ENCODE results near the gene MYADML2.
A peak's percentile ranks its signal among the peaks of the same experiment; 100 is the strongest.

The MYADML2 gene

GRCh38 chr17:81898029-81898866 lies 48.8 kb downstream of the MYADML2 start:
- H3K9me3 Mint-ChIP-seq = no peaks in the 10 kb centered on the region
- no peak overlapping the region for H3K4me3 Mint-ChIP-seq
- peaks cover 14% of the 10 kb centered on the region for H3K4me1 Mint-ChIP-seq
- no peak for ATAC-seq
- H3K36me3 Mint-ChIP-seq = peaks cover 41% of the 10 kb centered on the region
- peaks cover 14% of the 10 kb centered on the region for H3K27me3 Mint-ChIP-seq
- no peak overlapping the region for H3K27ac Mint-ChIP-seq

GRCh38 chr17:81895400-81895799 lies 51.6 kb downstream of the MYADML2 start:
- no peak overlapping the region for H3K27ac Mint-ChIP-seq
- H3K27me3 Mint-ChIP-seq = peaks cover 1% of the 10 kb centered on the region
- ATAC-seq = no peak
- H3K9me3 Mint-ChIP-seq = no peaks in the 10 kb centered on the region
- H3K4me1 Mint-ChIP-seq = peaks cover 8% of the 10 kb centered on the region
- peaks cover 31% of the 10 kb centered on the region for H3K36me3 Mint-ChIP-seq
- H3K4me3 Mint-ChIP-seq = no peak overlapping the region

DNA sequence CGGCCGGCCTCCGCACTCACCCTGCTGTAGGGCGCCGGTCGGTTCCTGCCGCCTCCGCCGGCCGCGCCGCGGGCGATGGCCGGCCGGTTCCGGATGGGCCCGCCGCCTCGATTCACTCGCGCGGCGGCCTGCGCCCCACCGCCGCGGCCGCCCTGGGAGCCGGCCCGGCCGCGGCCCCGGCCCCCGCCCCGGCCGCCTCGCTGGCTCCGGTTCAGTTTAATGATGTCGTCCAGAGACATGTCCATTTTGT lies 55.8 kb downstream of the MYADML2 start:
- H3K9me3 Mint-ChIP-seq = no peaks in the 10 kb centered on the region
- H3K36me3 Mint-ChIP-seq = peaks cover 36% of the 10 kb centered on the region
- peak overlapping the region; percentile 91 for H3K4me3 Mint-ChIP-seq
- H3K27ac Mint-ChIP-seq = peak overlapping the region; percentile 88
- H3K4me1 Mint-ChIP-seq = peaks cover 31% of the 10 kb centered on the region
- ATAC-seq = peak; percentile 28
- H3K27me3 Mint-ChIP-seq = no peaks in the 10 kb centered on the region

- peaks cover 38% of the 10 kb centered on the region for H3K36me3 Mint-ChIP-seq
- H3K4me3 Mint-ChIP-seq = peak overlapping the region; percentile 91
- H3K27ac Mint-ChIP-seq = peak overlapping the region; percentile 88
- H3K9me3 Mint-ChIP-seq = no peaks in the 10 kb centered on the region
- H3K27me3 Mint-ChIP-seq = no peaks in the 10 kb centered on the region
- ATAC-seq = peak; percentile 2
- peaks cover 33% of the 10 kb centered on the region for H3K4me1 Mint-ChIP-seq
Measured at GRCh38 chr17:81890447-81891302, 56.4 kb downstream of the MYADML2 start.

Data from stimulated activated memory B cell treated with anti-CD40 and anti-IgM and Interleukin-4, amounts not matched to agents 10 μg/mL and 1 μg/mL and 100 μg/mL, for 72 hours (primary cell).